ENCODE data around the gene GSS. TPM values are rescaled to one million over a fixed set of nuclear protein-coding genes. Genes with fewer than 3 reads are reported as not detected.

Gene GSS
- total RNA-seq, 1 experiment from 2014 or later = 131 TPM

- ChIA-PET CTCF (interaction anchor here (0.6 to 1.5 kb wide), 2 partner anchors 16 to 83 kb away, joined by 3 to 9 read pairs; no protein-coding TSS in a partner anchor), POLR2A (ENCODE audit: unreplicated experiment) (no interaction called here)
- no peak for DNase-seq
- Histone ChIP-seq H3K9me3 (ENCODE audit: insufficient read depth, low read depth) (no peaks in the 10 kb centered on the region), H4K20me1 (ENCODE audit: insufficient read depth) (no peaks in the 10 kb centered on the region), H3K4me2 (no peak overlapping the region), H3K27me3 (ENCODE audit: insufficient read depth, low read depth) (no peaks in the 10 kb centered on the region), H3K27ac (no peak overlapping the region), H3K4me3 (no peak overlapping the region), H3K4me1 (replicated peaks; ENCODE audit: insufficient read depth) (peaks cover 26% of the 10 kb centered on the region), H3K36me3 (ENCODE audit: low read depth) (no peaks in the 10 kb centered on the region), H3K9me2 (ENCODE audit: insufficient read depth) (no peaks in the 10 kb centered on the region), H2AFZ (no peak overlapping the region), H3K79me2 (ENCODE audit: low read depth) (peaks cover 22% of the 10 kb centered on the region), H3F3A (ENCODE audit: insufficient read depth, low read depth) (peaks cover 11% of the 10 kb centered on the region; the same call in 1 of the 2 replicates)
- TF ChIP-seq EZH2 (IDR thresholded peaks at IDR 0.05; ENCODE audit: low read depth) (no peak), CTCF (conservative IDR thresholded peaks at IDR 0.05) (no peak)
- no TSS peak for BruUV-seq (replicated peaks)
- intact Hi-C loops (cut with micrococcal nuclease; ENCODE audit: unreplicated experiment) = loop anchor here (5.0 kb wide), 1 partner anchor 125 kb away; no protein-coding TSS in a partner anchor
These were observed 1.3 kb upstream of the GSS start for GRCh38 chr20:34956751-34957472.

GRCh38 chr20:34956041-34956458 lies 444 bp upstream of the GSS start:
- intact Hi-C loops (cut with micrococcal nuclease; ENCODE audit: unreplicated experiment) = loop anchor here (5.0 kb wide), 1 partner anchor 124 kb away; no protein-coding TSS in a partner anchor
- no peaks in the 10 kb centered on the region for H3K9me2 ChIP-seq (ENCODE audit: insufficient read depth)
- peaks cover 25% of the 10 kb centered on the region for H3K79me2 ChIP-seq (ENCODE audit: low read depth)
- peaks cover 34% of the 10 kb centered on the region for H3K4me1 ChIP-seq (replicated peaks; ENCODE audit: insufficient read depth)
- peaks cover 19% of the 10 kb centered on the region for H3F3A ChIP-seq (ENCODE audit: insufficient read depth, low read depth)
- DNase-seq = no peak
- H3K4me3 ChIP-seq = peak overlapping the region; percentile 69
- H4K20me1 ChIP-seq (ENCODE audit: insufficient read depth) = no peaks in the 10 kb centered on the region
- BruUV-seq (replicated peaks) = TSS peak; percentile 88
- no peaks in the 10 kb centered on the region for H3K9me3 ChIP-seq (ENCODE audit: insufficient read depth, low read depth)
- H3K27ac ChIP-seq = no peak overlapping the region
- no peaks in the 10 kb centered on the region for H3K27me3 ChIP-seq (ENCODE audit: insufficient read depth, low read depth)
- ChIA-PET CTCF (interaction anchor here (0.5 to 1.5 kb wide), 7 partner anchors 15 to 307 kb away, joined by 3 to 20 read pairs (median 4); partner anchors contain the start of gene GGT7), POLR2A (ENCODE audit: unreplicated experiment) (interaction anchor here (0.5 to 1.2 kb wide), 6 partner anchors 12 to 204 kb away, joined by 3 to 17 read pairs (median 6); partner anchors contain the start of gene ACSS2)
- H3K4me2 ChIP-seq = peak overlapping the region; percentile 100
- H2AFZ ChIP-seq = peak overlapping the region; percentile 80
- H3K36me3 ChIP-seq (ENCODE audit: low read depth) = no peaks in the 10 kb centered on the region
- no peak for TF ChIP-seq EZH2 (IDR thresholded peaks at IDR 0.05; ENCODE audit: low read depth)
- peak; percentile 13; the same call in 1 of the 2 replicates for TF ChIP-seq CTCF (conservative IDR thresholded peaks at IDR 0.05)

- peak overlapping the region; percentile 87 for H3K27ac ChIP-seq
- no peaks in the 10 kb centered on the region for H3K9me3 ChIP-seq (ENCODE audit: insufficient read depth, low read depth)
- H3K36me3 ChIP-seq (ENCODE audit: low read depth) = peaks cover 7% of the 10 kb centered on the region
- H3F3A ChIP-seq (ENCODE audit: insufficient read depth, low read depth) = peaks cover 19% of the 10 kb centered on the region
- H4K20me1 ChIP-seq (ENCODE audit: insufficient read depth) = no peaks in the 10 kb centered on the region
- no peak for TF ChIP-seq EZH2 (IDR thresholded peaks at IDR 0.05; ENCODE audit: low read depth)
- no peak for TF ChIP-seq CTCF (conservative IDR thresholded peaks at IDR 0.05)
- no peaks in the 10 kb centered on the region for H3K9me2 ChIP-seq (ENCODE audit: insufficient read depth)
- POLR2A ChIA-PET (ENCODE audit: unreplicated experiment) = interaction anchor here (0.5 to 0.7 kb wide), 3 partner anchors 28 to 131 kb away, joined by 3 to 4 read pairs (median 4); no protein-coding TSS in a partner anchor
- no peak for DNase-seq
- peaks cover 25% of the 10 kb centered on the region for H3K79me2 ChIP-seq (ENCODE audit: low read depth)
- intact Hi-C loops (cut with micrococcal nuclease; ENCODE audit: unreplicated experiment) = loop anchor here (1.0 to 5.0 kb wide), 3 partner anchors 48 to 123 kb away; partner anchors contain the start of gene ACSS2
- peaks cover 44% of the 10 kb centered on the region for H3K4me1 ChIP-seq (replicated peaks; ENCODE audit: insufficient read depth)
- no peaks in the 10 kb centered on the region for H3K27me3 ChIP-seq (ENCODE audit: insufficient read depth, low read depth)
- peak overlapping the region; percentile 100 for H3K4me2 ChIP-seq
- BruUV-seq (replicated peaks) = no TSS peak
- peak overlapping the region; percentile 69 for H3K4me3 ChIP-seq
- CTCF ChIA-PET = interaction anchor here (1.4 kb wide), 1 partner anchor 78 kb away, joined by 3 read pairs; no protein-coding TSS in a partner anchor
- H2AFZ ChIP-seq = peak overlapping the region; percentile 80
These were observed 739 bp downstream of the GSS start for GRCh38 chr20:34954904-34955230.
